Sigmoid colon (tissue), 4 donors: Measurements from ENCODE around the gene SOX10.

Source experiments
- CTCF ChIP-seq, 4 experiments: fragments of 450-650 bp in 3 of 4; fragments of 200-600 bp in 1 of 4; IDR thresholded peaks; one replicate each; pipeline ENCODE4 v1.5.1; 2016 to 2019; ENCODE audit warnings: antibody characterized with exemption in 4 of 4, mild to moderate bottlenecking in 3 of 4, moderate library complexity in 2 of 4
- POLR2AphosphoS5 ChIP-seq, 4 donors: sonication (generic); formaldehyde crosslinking; IDR thresholded peaks; one replicate each; pipeline ENCODE4 v1.6.1; 2017; ENCODE audit warnings: antibody characterized with exemption in 4 of 4

- TF ChIP-seq POLR2AphosphoS5 (IDR thresholded peaks at IDR 0.05) (no peak), CTCF (IDR thresholded peaks at IDR 0.05) (no peak)
These were observed 28.3 kb upstream of the SOX10 start for GRCh38 chr22:38012604-38013072.
